Right lobe of liver (tissue), 6 donors: ENCODE measurements around the gene ZNF184. TPM values are rescaled to one million over a fixed set of nuclear protein-coding genes. Genes with fewer than 3 reads are reported as not detected.
"Not testable (repeated sequence)": the region's sequence is repeated elsewhere in the genome, so short reads cannot be mapped to it uniquely, and the experiment has no call there.

ENCODE experiments used
- ATAC-seq, 4 donors: fragments of 200-7000 bp; cut with Tn5 transposase; one replicate each; pipeline ENCODE4 v1.9.1; 2020; ENCODE audit warnings: mild to moderate bottlenecking in 4 of 4, moderate library complexity in 4 of 4
- DNase-seq, 3 donors: peaks; one replicate each; pipeline ENCODE4 v3.0.0-alpha.2; 2020
- H3K27ac ChIP-seq, 3 donors: fragments of 200-600 bp; one replicate each; pipeline ENCODE4 v1.8.0; 2022
- H3K27me3 ChIP-seq, 2 donors: fragments of 200-600 bp; one replicate each; pipeline ENCODE4 v1.8.0; 2022
- H3K36me3 ChIP-seq, 4 donors: fragments of 200-600 bp; sonication (generic) in 1 of 4; one replicate each; pipeline versions ENCODE4 v1.5.1 to v1.8.0; 2017 to 2022; ENCODE audit warnings: control low read depth in 1 of 4
- H3K4me1 ChIP-seq, 4 donors: fragments of 200-600 bp; sonication (generic) in 1 of 4; one replicate each; pipeline versions ENCODE4 v1.5.1 to v1.8.0; 2017 to 2022; ENCODE audit warnings: control low read depth in 1 of 4
- H3K4me3 ChIP-seq, 3 donors: fragments of 200-600 bp; one replicate each; pipeline ENCODE4 v1.8.0; 2022
- H3K9me3 ChIP-seq, 4 donors: fragments of 200-600 bp; sonication (generic) in 1 of 4; one replicate each; pipeline versions ENCODE4 v1.5.1 to v1.8.0; 2017 to 2022; ENCODE audit warnings: control low read depth in 1 of 4
- POLR2A ChIP-seq: fragments of 450-650 bp; IDR thresholded peaks from one replicate; pipeline ENCODE4 v1.6.1; 2017; ENCODE audit warnings: antibody characterized with exemption, mild to moderate bottlenecking
- WGBS: methylation state at CpG from one replicate; pipeline ENCODE4 v1.1.6; 2018; ENCODE audit warnings: low coverage, low lambda C conversion rate; ENCODE audit not compliant: insufficient coverage; ENCODE audit errors: missing lambda C conversion rate; 5-methylcytosine and 5-hydroxymethylcytosine counted together
- intact Hi-C, 2 donors: fragments of 100-400 bp; cut with DNase I; formaldehyde crosslinking; loops; one replicate each; pipeline versions ENCODE4 v1.11.2 to v1.14.1; 2022
- total RNA-seq, 6 experiments: library from RNA; depleted of rRNA in 2 of 6; stranded (reverse); fragments of >200 nt in 2 of 6; fragmentation: NEBNext Ultra II Directional in 3 of 6; extraction: Animal tissue kit (Norgen Biotek cat#: 25700) in 3 of 6; gene quantifications; one replicate each; pipeline versions ENCODE4 v1.1.0 to v1.2.4, GENCODE V29; 2016 to 2023
- TF ChIP-seq, protein P1 (sequence below), 4 donors: fragments of 200-600 bp in 3 of 4; fragments of 450-650 bp in 1 of 4; IDR thresholded peaks; one replicate each; pipeline versions ENCODE4 v1.5.1 to v1.8.0; 2016 to 2022; ENCODE audit warnings: antibody characterized with exemption in 4 of 4, mild to moderate bottlenecking in 2 of 4
- donor health status: DM: no; HTN: yes; CAD: no.
- donor health status: DM: no; HTN: no; CAD: no.
- donor health status: DM: no; HTN: no; CAD: no.
- donor health status: DM: no; HTN: yes; CAD: no.
- donor health status: DM: no; HTN: yes; CAD: no.

ZNF184 gene
- total RNA-seq, 6 experiments from 2014 or later = 1.1 to 1.8 (median 1.7) TPM

DNA sequence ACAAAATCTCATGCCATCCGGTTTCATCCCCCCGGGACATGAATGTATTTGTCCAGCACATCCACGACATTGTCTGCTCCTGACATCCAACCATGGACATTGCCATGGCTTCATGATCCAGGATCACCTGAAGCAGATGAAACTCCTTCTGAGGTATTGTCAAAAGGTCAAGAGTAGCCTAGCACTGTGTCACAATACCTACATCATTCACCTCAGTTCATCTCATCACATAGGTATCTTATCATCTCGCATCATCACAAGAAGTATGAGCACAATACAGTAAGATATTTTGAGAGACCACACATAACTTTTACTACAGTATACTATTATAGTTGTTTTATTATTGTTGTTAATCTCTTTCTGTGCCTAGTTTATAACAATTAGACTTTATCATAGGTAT is 33.5 kb downstream of the ZNF184 start:
- TF ChIP-seq, protein P1, sequence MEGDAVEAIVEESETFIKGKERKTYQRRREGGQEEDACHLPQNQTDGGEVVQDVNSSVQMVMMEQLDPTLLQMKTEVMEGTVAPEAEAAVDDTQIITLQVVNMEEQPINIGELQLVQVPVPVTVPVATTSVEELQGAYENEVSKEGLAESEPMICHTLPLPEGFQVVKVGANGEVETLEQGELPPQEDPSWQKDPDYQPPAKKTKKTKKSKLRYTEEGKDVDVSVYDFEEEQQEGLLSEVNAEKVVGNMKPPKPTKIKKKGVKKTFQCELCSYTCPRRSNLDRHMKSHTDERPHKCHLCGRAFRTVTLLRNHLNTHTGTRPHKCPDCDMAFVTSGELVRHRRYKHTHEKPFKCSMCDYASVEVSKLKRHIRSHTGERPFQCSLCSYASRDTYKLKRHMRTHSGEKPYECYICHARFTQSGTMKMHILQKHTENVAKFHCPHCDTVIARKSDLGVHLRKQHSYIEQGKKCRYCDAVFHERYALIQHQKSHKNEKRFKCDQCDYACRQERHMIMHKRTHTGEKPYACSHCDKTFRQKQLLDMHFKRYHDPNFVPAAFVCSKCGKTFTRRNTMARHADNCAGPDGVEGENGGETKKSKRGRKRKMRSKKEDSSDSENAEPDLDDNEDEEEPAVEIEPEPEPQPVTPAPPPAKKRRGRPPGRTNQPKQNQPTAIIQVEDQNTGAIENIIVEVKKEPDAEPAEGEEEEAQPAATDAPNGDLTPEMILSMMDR (IDR thresholded peaks at IDR 0.05) = no peak
- TF ChIP-seq POLR2A = no peak
- Histone ChIP-seq H3K27ac (no peak overlapping the region), H3K4me3 (no peak overlapping the region), H3K4me1 (no peaks in the 10 kb centered on the region), H3K36me3 (no peaks in the 10 kb centered on the region), H3K9me3 (peaks cover 0 to 6% (median 0%) of the 10 kb centered on the region in 4 donors), H3K27me3 (no peaks in the 10 kb centered on the region)
- DNase-seq (no peak), ATAC-seq (no peak)
- intact Hi-C loops = no loop called here
- 90% methylated on average over 4 of the region's 4 CpGs for WGBS

DNA sequence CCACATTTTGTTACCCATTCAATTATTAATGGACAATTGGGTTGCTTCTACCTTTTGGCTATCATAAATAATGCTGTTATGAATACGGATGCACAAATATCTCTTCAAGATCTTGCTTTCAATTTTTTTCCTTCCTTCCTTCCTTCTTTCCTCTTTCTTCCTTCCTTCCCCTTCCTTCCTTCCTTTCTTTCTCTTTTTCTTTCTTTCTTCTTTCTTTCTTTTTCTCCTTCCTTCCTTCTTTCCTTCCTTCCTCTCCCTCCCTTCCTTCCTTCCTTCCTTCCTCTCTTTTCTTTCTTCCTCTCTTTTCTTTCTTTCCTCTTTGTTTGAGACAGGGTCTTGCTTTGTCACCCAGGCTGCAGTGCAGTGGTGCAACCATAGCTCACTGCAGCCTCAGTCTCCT is 39.2 kb downstream of the ZNF184 start:
- TF ChIP-seq, protein P1 (IDR thresholded peaks at IDR 0.05) = no peak
- no peak for TF ChIP-seq POLR2A
- H3K27me3 ChIP-seq = no peaks in the 10 kb centered on the region
- no peak overlapping the region for H3K27ac ChIP-seq
- H3K4me3 ChIP-seq = no peak overlapping the region
- WGBS = 31% methylated on average over 1 of the region's 1 CpG
- no peaks in the 10 kb centered on the region for H3K4me1 ChIP-seq
- no peaks in the 10 kb centered on the region for H3K36me3 ChIP-seq
- no peak for DNase-seq
- intact Hi-C loops = no loop called here
- no peaks in the 10 kb centered on the region for H3K9me3 ChIP-seq
- ATAC-seq = no peak

DNA sequence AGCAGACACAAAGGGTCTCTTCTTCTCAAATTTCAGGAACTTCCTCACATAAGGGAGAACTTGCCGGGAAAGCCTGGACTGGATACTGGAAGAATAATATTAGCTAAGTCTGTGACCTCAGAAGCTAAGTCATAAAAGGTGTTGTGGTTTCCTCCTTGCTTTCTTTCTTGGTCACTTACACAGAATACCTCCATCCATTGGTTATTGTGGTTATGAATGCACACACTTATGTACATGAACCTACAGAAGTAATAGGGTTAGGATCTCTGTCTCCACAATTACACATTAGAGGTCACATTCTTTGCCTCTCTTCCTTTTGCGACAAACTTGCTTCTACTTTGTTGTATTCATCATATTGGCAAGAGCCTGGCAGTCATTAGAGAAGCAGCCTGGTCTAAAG is 43.9 kb downstream of the ZNF184 start:
- no peaks in the 10 kb centered on the region for H3K9me3 ChIP-seq
- no peaks in the 10 kb centered on the region for H3K27me3 ChIP-seq
- no peaks in the 10 kb centered on the region for H3K36me3 ChIP-seq
- intact Hi-C loops = no loop called here
- no peak overlapping the region for H3K4me3 ChIP-seq
- DNase-seq (no peak), ATAC-seq (no peak)
- no peak overlapping the region for H3K27ac ChIP-seq
- H3K4me1 ChIP-seq = no peaks in the 10 kb centered on the region
- no peak for TF ChIP-seq POLR2A
- TF ChIP-seq, protein P1 (IDR thresholded peaks at IDR 0.05) = no peak
- WGBS = 80% methylated on average over 1 of the region's 2 CpGs

DNA sequence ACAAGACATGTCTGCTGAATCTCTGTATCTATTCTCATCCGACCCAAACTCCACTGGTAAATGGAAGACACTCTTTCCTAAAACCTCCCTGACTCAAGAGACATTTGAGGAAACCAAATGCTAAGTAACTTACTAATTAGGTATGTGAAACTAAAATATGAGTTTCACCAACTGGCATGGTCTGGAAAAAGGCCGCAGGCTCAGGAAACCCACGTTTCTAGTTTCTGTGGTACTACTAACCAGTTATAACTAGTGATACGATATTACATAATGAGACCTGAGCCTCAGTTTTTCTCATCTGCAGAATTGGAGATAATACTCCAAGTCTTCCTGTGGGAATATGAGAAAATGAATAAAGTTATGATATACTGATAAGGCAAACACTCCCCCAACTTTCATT is 44.4 kb downstream of the ZNF184 start:
- 54% methylated on average over 4 of the region's 4 CpGs for WGBS
- ATAC-seq (no peak), DNase-seq (no peak)
- no peaks in the 10 kb centered on the region for H3K36me3 ChIP-seq
- H3K4me3 ChIP-seq = no peak overlapping the region
- H3K4me1 ChIP-seq = no peaks in the 10 kb centered on the region
- H3K9me3 ChIP-seq = no peaks in the 10 kb centered on the region
- H3K27ac ChIP-seq = no peak overlapping the region
- no peak for TF ChIP-seq POLR2A
- TF ChIP-seq, protein P1 (IDR thresholded peaks at IDR 0.05) = no peak
- intact Hi-C loops = no loop called here
- no peaks in the 10 kb centered on the region for H3K27me3 ChIP-seq

DNA sequence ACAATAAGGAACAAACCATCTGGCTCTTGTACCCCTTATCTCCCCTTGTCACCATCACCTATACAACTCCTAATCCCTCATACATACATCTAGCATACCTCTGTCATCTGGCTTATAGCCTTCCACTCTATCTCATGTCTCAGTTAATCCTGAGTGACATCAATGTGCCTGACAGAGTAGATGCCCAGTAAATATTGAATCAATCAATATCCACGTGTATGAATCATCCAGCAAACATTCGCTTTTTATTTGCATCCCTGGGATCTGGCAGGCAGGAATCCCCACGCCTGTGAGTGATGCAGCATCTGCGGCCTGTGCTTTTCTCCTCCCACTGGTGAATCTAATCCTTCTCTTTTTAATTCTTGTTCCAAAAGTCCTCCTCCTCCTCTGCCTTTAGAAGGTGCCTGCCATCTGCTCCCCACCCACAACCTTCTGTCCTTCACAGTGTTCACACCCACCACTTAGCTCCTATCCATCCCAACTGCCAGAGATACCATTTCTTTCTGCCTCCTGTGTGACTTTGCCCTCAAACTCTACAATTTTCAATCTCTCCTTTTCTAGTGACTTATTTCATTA is 46.8 kb downstream of the ZNF184 start:
- 17% methylated on average over 2 of the region's 4 CpGs for WGBS
- no peaks in the 10 kb centered on the region for H3K9me3 ChIP-seq
- intact Hi-C loops = no loop called here
- TF ChIP-seq, protein P1 (IDR thresholded peaks at IDR 0.05) = no peak
- TF ChIP-seq POLR2A = no peak
- H3K4me3 ChIP-seq = no peak overlapping the region
- no peak overlapping the region for H3K27ac ChIP-seq
- ATAC-seq (peak in 1 of 4 donors; percentile 28), DNase-seq (no peak)
- no peaks in the 10 kb centered on the region for H3K4me1 ChIP-seq
- H3K36me3 ChIP-seq = no peaks in the 10 kb centered on the region
- no peaks in the 10 kb centered on the region for H3K27me3 ChIP-seq

DNA sequence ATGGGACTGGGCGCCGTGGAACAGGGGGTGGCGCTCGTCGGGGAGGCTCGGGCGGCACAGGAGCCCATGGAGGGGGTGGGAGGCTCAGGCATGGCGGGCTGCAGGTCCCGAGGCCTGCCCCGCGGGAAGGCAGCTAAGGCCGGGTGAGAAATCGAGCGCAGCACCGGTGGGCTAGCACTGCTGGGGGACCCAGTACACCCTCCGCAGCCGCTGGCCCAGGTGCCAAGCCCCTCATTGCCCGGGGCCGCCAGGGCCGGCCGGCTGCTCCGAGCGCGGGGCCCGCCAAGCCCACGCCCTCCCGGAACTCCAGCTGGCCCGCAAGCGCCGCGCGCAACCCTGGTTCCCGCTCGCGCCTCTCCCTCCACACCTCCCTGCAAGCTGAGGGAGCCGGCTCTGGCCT is 48.1 kb downstream of the ZNF184 start:
- ATAC-seq, H3K4me1 ChIP-seq, H3K4me3 ChIP-seq, intact Hi-C loops, H3K27ac ChIP-seq, H3K36me3 ChIP-seq, DNase-seq, H3K27me3 ChIP-seq, H3K9me3 ChIP-seq: not testable (repeated sequence)
- WGBS = no CpG with 5 or more reads among the region's 36 CpGs
